HEK293T (cell line): ENCODE data around the gene DDIT4L.
"Not testable (repeated sequence)": the region's sequence is repeated elsewhere in the genome, so short reads cannot be mapped to it uniquely, and the experiment has no call there.

Experiments
- CTCF ChIA-PET: fragments of 350-600 bp; formaldehyde crosslinking; extraction: SDS; loops from one replicate; lab custom pipeline; 2021; ENCODE audit warnings: antibody characterized with exemption, inconsistent platforms; lab: Yijun Ruan, JAX
- POLR2A ChIA-PET: fragments of 350-600 bp; formaldehyde crosslinking; extraction: SDS; loops from one replicate; lab custom pipeline; 2020; ENCODE audit warnings: antibody characterized with exemption, inconsistent platforms; lab: Yijun Ruan, JAX
- DNase-seq: peaks from one replicate; pipeline ENCODE4 v3.0.0; 2012; ENCODE audit warnings: mixed read lengths; ENCODE audit errors: extremely low spot score
- ARNT ChIP-seq: fragments of 450-650 bp; IDR thresholded peaks from 2 replicates; pipeline ENCODE4 v1.6.1; 2017; ENCODE audit warnings: mild to moderate bottlenecking
- BHLHE40 ChIP-seq: fragments of 450-650 bp; IDR thresholded peaks from 2 replicates; pipeline ENCODE4 v1.6.1; 2016; ENCODE audit warnings: mild to moderate bottlenecking, moderate library complexity, borderline replicate concordance
- CTBP1 ChIP-seq: fragments of 450-650 bp; IDR thresholded peaks from 2 replicates; pipeline ENCODE4 v1.6.1; 2016; ENCODE audit warnings: borderline replicate concordance
- ELF4 ChIP-seq: fragments of 450-650 bp; IDR thresholded peaks from 2 replicates; pipeline ENCODE4 v1.6.1; 2017; ENCODE audit warnings: antibody characterized with exemption
- FOXA1 ChIP-seq: fragments of 450-650 bp; IDR thresholded peaks from 2 replicates; pipeline ENCODE4 v1.6.1; 2016; ENCODE audit warnings: mild to moderate bottlenecking
- FOXK2 ChIP-seq: fragments of 450-650 bp; IDR thresholded peaks from 2 replicates; pipeline ENCODE4 v1.6.1; 2016; ENCODE audit warnings: mild to moderate bottlenecking
- FOXM1 ChIP-seq: fragments of 450-650 bp; IDR thresholded peaks from 2 replicates; pipeline ENCODE4 v1.6.1; 2017; ENCODE audit warnings: mild to moderate bottlenecking, borderline replicate concordance
- HDGF ChIP-seq: fragments of 450-650 bp; IDR thresholded peaks from 2 replicates; pipeline ENCODE4 v1.6.1; 2017; ENCODE audit warnings: antibody characterized with exemption, borderline replicate concordance
- L3MBTL2 ChIP-seq: fragments of 450-650 bp; conservative IDR thresholded peaks from 2 replicates; pipeline ENCODE4 v1.6.1; 2016; ENCODE audit warnings: mild to moderate bottlenecking
- LEF1 ChIP-seq: fragments of 450-650 bp; IDR thresholded peaks from 2 replicates; pipeline ENCODE4 v1.6.1; 2017; ENCODE audit warnings: mild to moderate bottlenecking, borderline replicate concordance
- NFRKB ChIP-seq: fragments of 450-650 bp; IDR thresholded peaks from 2 replicates; pipeline ENCODE4 v1.6.1; 2016; ENCODE audit warnings: mild to moderate bottlenecking, moderate library complexity
- SP1 ChIP-seq: fragments of 450-650 bp; IDR thresholded peaks from 2 replicates; pipeline ENCODE4 v1.6.1; 2017
- SUZ12 ChIP-seq: fragments of 450-650 bp; IDR thresholded peaks from 2 replicates; pipeline ENCODE4 v1.6.1; 2016; ENCODE audit warnings: mild to moderate bottlenecking
- TARDBP ChIP-seq: fragments of 450-650 bp; IDR thresholded peaks from 2 replicates; pipeline ENCODE4 v1.6.1; 2016
- ZNF384 ChIP-seq: fragments of 450-650 bp; IDR thresholded peaks from 2 replicates; pipeline ENCODE4 v1.6.1; 2016
- TF ChIP-seq, protein P1 (sequence below): fragments of 450-650 bp; IDR thresholded peaks from 2 replicates; pipeline ENCODE4 v1.6.1; 2016

Gene DDIT4L

GRCh38 chr4:100162027-100162685 lies 28.1 kb downstream of the DDIT4L start:
- ChIA-PET POLR2A (no interaction called here), CTCF (no interaction called here)
- TF ChIP-seq TARDBP (no peak), SUZ12 (no peak)
- DNase-seq, result no peak

GRCh38 chr4:100149190-100149589 lies 41.1 kb downstream of the DDIT4L start:
- TF ChIP-seq BHLHE40, result no peak
- no peak for TF ChIP-seq FOXA1
- TF ChIP-seq, protein P1, sequence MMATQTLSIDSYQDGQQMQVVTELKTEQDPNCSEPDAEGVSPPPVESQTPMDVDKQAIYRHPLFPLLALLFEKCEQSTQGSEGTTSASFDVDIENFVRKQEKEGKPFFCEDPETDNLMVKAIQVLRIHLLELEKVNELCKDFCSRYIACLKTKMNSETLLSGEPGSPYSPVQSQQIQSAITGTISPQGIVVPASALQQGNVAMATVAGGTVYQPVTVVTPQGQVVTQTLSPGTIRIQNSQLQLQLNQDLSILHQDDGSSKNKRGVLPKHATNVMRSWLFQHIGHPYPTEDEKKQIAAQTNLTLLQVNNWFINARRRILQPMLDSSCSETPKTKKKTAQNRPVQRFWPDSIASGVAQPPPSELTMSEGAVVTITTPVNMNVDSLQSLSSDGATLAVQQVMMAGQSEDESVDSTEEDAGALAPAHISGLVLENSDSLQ, result no peak
- TF ChIP-seq SUZ12, result no peak
- DNase-seq, result no peak
- CTCF ChIA-PET, result no interaction called here
- POLR2A ChIA-PET, result no interaction called here

DNA sequence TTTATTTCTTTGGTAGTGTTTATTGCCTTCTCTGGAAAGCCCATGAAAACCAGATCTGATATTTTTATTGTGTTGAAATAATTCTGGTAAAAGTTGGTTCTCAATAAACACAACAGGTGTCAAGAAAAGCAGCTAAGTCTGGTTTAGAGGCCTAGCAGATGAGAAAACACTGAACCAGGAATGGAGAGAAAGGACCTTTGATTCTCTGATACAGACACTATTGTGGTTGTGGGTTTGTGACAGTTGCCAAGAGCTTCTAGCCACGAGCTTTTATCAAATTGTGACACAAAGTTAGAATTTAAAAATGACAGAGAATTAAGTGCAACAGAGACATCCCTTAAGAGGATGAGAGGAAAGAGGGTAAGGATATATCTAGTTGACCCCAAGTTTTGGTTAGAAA lies 42.6 kb downstream of the DDIT4L start:
- ChIA-PET CTCF (interaction anchor here (0.6 kb wide), 1 partner anchor 52 kb away, joined by 3 read pairs; no protein-coding TSS in a partner anchor), POLR2A (no interaction called here)
- TF ChIP-seq L3MBTL2 (no peak), SUZ12 (no peak), LEF1 (no peak), FOXA1 (no peak)
- DNase-seq, result no peak

- TF ChIP-seq HDGF (no peak), ARNT (no peak), TARDBP (no peak), NFRKB (no peak), FOXK2 (no peak), CTBP1 (no peak), SP1 (no peak)
- TF ChIP-seq, protein P1, result no peak
- no peak for DNase-seq
- ChIA-PET CTCF (no interaction called here), POLR2A (no interaction called here)
Observed at GRCh38 chr4:100147198-100147597, 43.1 kb downstream of the DDIT4L start.

DNA sequence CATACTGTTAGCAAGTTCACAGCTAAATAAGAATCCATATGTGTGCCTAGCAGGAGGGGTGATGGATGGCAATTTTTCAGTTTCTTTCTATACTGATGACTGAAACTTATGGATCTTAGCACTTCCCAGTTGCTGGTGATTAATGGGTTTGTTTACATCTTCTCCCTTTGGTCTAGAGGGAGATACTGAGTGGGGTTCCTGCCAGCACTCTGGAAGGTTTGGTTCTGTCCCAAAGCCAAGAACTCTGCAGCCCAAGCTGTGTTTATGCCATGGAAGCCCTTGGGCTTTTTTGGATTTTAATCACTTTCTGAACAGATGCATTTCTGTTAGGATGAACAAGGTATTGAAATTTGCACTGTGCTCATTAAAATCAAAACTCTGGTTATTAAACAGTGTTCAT lies 43.5 kb downstream of the DDIT4L start:
- ChIA-PET POLR2A (no interaction called here), CTCF (no interaction called here)
- no peak for DNase-seq
- TF ChIP-seq FOXM1, result no peak
- no peak for TF ChIP-seq FOXK2
- TF ChIP-seq FOXA1, result no peak
- no peak for TF ChIP-seq HDGF
- TF ChIP-seq, protein P1, result no peak
- TF ChIP-seq CTBP1, result no peak
- TF ChIP-seq BHLHE40, result no peak
- TF ChIP-seq SP1, result no peak
- no peak for TF ChIP-seq ZNF384
- no peak for TF ChIP-seq L3MBTL2
- no peak for TF ChIP-seq SUZ12
- TF ChIP-seq NFRKB, result no peak
- TF ChIP-seq ARNT, result no peak
- TF ChIP-seq LEF1, result no peak
- TF ChIP-seq TARDBP, result no peak
- no peak for TF ChIP-seq ELF4

GRCh38 chr4:100137320-100137719 lies 52.9 kb downstream of the DDIT4L start:
- CTCF ChIA-PET, POLR2A ChIA-PET: not testable (repeated sequence)

More at GRCh38 chr4:100137320-100137719, 52.9 kb downstream of the DDIT4L start:
- not testable (repeated sequence) for DNase-seq
